Right atrium auricular region (tissue), 2 donors: Measurements from ENCODE around the gene GFOD1. TPM values are rescaled to one million over a fixed set of nuclear protein-coding genes. Genes with fewer than 3 reads are reported as not detected.
A peak's percentile ranks its signal among the peaks of the same experiment; 100 is the strongest.

ENCODE experiments used
- DNase-seq: peaks from one replicate; pipeline ENCODE4 v3.0.0-alpha.2; 2019; ENCODE audit warnings: low spot score
- H3K27ac ChIP-seq, 2 donors: fragments of 200-600 bp; sonication (generic); 1 replicate in 1 of 2; 2 replicates in 1 of 2; pipeline ENCODE4 v1.5.1; 2016 to 2019
- H3K27me3 ChIP-seq, 2 donors: fragments of 200-600 bp; sonication (generic); one replicate each; pipeline versions ENCODE4 v1.5.1 to v1.6.0; 2017 to 2019
- H3K36me3 ChIP-seq: fragments of 200-600 bp; sonication (generic); one replicate; pipeline ENCODE4 v1.5.1; 2016
- H3K4me1 ChIP-seq, 2 donors: fragments of 200-600 bp; sonication (generic); one replicate each; pipeline versions ENCODE4 v1.5.1 to v1.6.0; 2017 to 2019
- H3K4me3 ChIP-seq, 2 donors: fragments of 200-600 bp; sonication (generic); 1 replicate in 1 of 2; 2 replicates in 1 of 2; pipeline ENCODE4 v1.5.1; 2017 to 2019; ENCODE audit warnings: mild to moderate bottlenecking in 1 of 2, moderate library complexity in 1 of 2
- H3K9me3 ChIP-seq, 2 donors: fragments of 200-600 bp; sonication (generic); one replicate each; pipeline ENCODE4 v1.5.1; 2019
- CTCF ChIP-seq, 2 donors: fragments of 200-600 bp; sonication (generic); IDR thresholded peaks; one replicate each; pipeline ENCODE4 v1.5.1; 2019; ENCODE audit warnings: antibody characterized with exemption in 2 of 2
- total RNA-seq, 2 donors: library from RNA; depleted of rRNA; stranded (reverse); fragments of >200 nt; gene quantifications; one replicate each; pipeline ENCODE4 v1.1.0, GENCODE V29; 2016

The GFOD1 gene
- total RNA-seq, 2 donors from 2014 or later = 66.2 to 96.3 TPM

GRCh38 chr6:13474787-13475186, 12.6 kb downstream of the GFOD1 start:
- no peak overlapping the region for H3K4me3 ChIP-seq
- no peak for TF ChIP-seq CTCF (IDR thresholded peaks at IDR 0.05)
- no peak for DNase-seq
- H3K4me1 ChIP-seq = peaks cover 0 to 54% of the 10 kb centered on the region in 2 donors
- no peaks in the 10 kb centered on the region for H3K9me3 ChIP-seq
- no peaks in the 10 kb centered on the region for H3K27me3 ChIP-seq
- H3K27ac ChIP-seq = peak overlapping the region; percentile 26 to 87
- H3K36me3 ChIP-seq = peaks cover 11% of the 10 kb centered on the region

GRCh38 chr6:13474360-13474759, 13.0 kb downstream of the GFOD1 start:
- no peak for TF ChIP-seq CTCF (IDR thresholded peaks at IDR 0.05)
- peak overlapping the region; percentile 26 to 87 for H3K27ac ChIP-seq
- H3K36me3 ChIP-seq = peaks cover 7% of the 10 kb centered on the region
- peaks cover 0 to 54% of the 10 kb centered on the region in 2 donors for H3K4me1 ChIP-seq
- H3K4me3 ChIP-seq = no peak overlapping the region
- no peak for DNase-seq
- no peaks in the 10 kb centered on the region for H3K27me3 ChIP-seq
- no peaks in the 10 kb centered on the region for H3K9me3 ChIP-seq

GRCh38 chr6:13473768-13474165, 13.6 kb downstream of the GFOD1 start:
- no peak for TF ChIP-seq CTCF (IDR thresholded peaks at IDR 0.05)
- Histone ChIP-seq H3K4me1 (peaks cover 0 to 58% of the 10 kb centered on the region in 2 donors), H3K36me3 (peaks cover 6% of the 10 kb centered on the region), H3K4me3 (no peak overlapping the region), H3K27ac (peak overlapping the region; percentile 37 to 87), H3K27me3 (no peaks in the 10 kb centered on the region), H3K9me3 (no peaks in the 10 kb centered on the region)
- DNase-seq = no peak

GRCh38 chr6:13472976-13473767, 14.2 kb downstream of the GFOD1 start:
- peaks cover 0 to 64% of the 10 kb centered on the region in 2 donors for H3K4me1 ChIP-seq
- TF ChIP-seq CTCF (IDR thresholded peaks at IDR 0.05) = no peak
- DNase-seq = no peak
- H3K36me3 ChIP-seq = no peaks in the 10 kb centered on the region
- H3K4me3 ChIP-seq = no peak overlapping the region
- H3K27ac ChIP-seq = peak overlapping the region; percentile 37 to 87
- H3K27me3 ChIP-seq = no peaks in the 10 kb centered on the region
- no peaks in the 10 kb centered on the region for H3K9me3 ChIP-seq

GRCh38 chr6:13472099-13472498, 15.3 kb downstream of the GFOD1 start:
- Histone ChIP-seq H3K4me1 (peaks cover 0 to 75% of the 10 kb centered on the region in 2 donors), H3K27me3 (no peaks in the 10 kb centered on the region), H3K4me3 (no peak overlapping the region), H3K27ac (peak overlapping the region; percentile 79 to 87), H3K9me3 (no peaks in the 10 kb centered on the region), H3K36me3 (no peaks in the 10 kb centered on the region)
- no peak for TF ChIP-seq CTCF (IDR thresholded peaks at IDR 0.05)
- DNase-seq = no peak
